GM06990 (cell line): ENCODE results near the gene EFNB2.
A peak's percentile ranks its signal among the peaks of the same experiment; 100 is the strongest.

Experiments
- DNase-seq: peaks from one replicate; pipeline ENCODE4 v3.0.0-alpha.2; 2011; ENCODE audit not compliant: insufficient read length; ENCODE audit errors: extremely low read depth
- H3K27me3 ChIP-seq: replicated peaks from 2 replicates; pipeline ENCODE4 v1.6.0; 2011; ENCODE audit warnings: low read length; ENCODE audit not compliant: control insufficient read depth, insufficient read depth
- H3K36me3 ChIP-seq: 2 replicates; pipeline ENCODE4 v1.5.1; 2011; ENCODE audit warnings: low read length; ENCODE audit not compliant: control insufficient read depth, insufficient read depth
- H3K4me3 ChIP-seq: replicated peaks from 2 replicates; pipeline ENCODE4 v1.5.1; 2011; ENCODE audit warnings: low read depth, mild to moderate bottlenecking, control low read depth, low read length
- CTCF ChIP-seq: IDR thresholded peaks from 2 replicates; pipeline ENCODE4 v1.5.1; 2011; ENCODE audit warnings: low read length, control low read depth, mild to moderate bottlenecking, inconsistent platforms; ENCODE audit not compliant: insufficient read depth, poor library complexity, severe bottlenecking

EFNB2 gene

GRCh38 chr13:106533943-106534638 lies 1.4 kb downstream of the EFNB2 start:
- Histone ChIP-seq H3K4me3 (peak overlapping the region; percentile 63), H3K36me3 (no peaks in the 10 kb centered on the region), H3K27me3 (no peaks in the 10 kb centered on the region)
- TF ChIP-seq CTCF, result no peak
- peak; percentile 29 for DNase-seq

GRCh38 chr13:106533101-106533942 lies 2.1 kb downstream of the EFNB2 start:
- H3K27me3 ChIP-seq, result no peaks in the 10 kb centered on the region
- peak; percentile 60 for DNase-seq
- H3K4me3 ChIP-seq, result peak overlapping the region; percentile 63
- TF ChIP-seq CTCF, result peak; percentile 29
- no peaks in the 10 kb centered on the region for H3K36me3 ChIP-seq

- TF ChIP-seq CTCF, result no peak
- H3K4me3 ChIP-seq, result no peak overlapping the region
- H3K36me3 ChIP-seq, result no peaks in the 10 kb centered on the region
- no peak for DNase-seq
- no peaks in the 10 kb centered on the region for H3K27me3 ChIP-seq
Observed at GRCh38 chr13:106532111-106532929, 3.1 kb downstream of the EFNB2 start.

GRCh38 chr13:106530980-106531481 lies 4.4 kb downstream of the EFNB2 start:
- Histone ChIP-seq H3K36me3 (no peaks in the 10 kb centered on the region), H3K4me3 (no peak overlapping the region)
- no peak for DNase-seq

More at GRCh38 chr13:106530980-106531481, 4.4 kb downstream of the EFNB2 start:
- no peaks in the 10 kb centered on the region for H3K27me3 ChIP-seq
- TF ChIP-seq CTCF, result no peak
